GM21526 (cell line): ENCODE results near the gene SLC22A12.

Experiments used
- ATAC-seq: cut with Tn5 transposase; IDR thresholded peaks from one replicate; pipeline ENCODE4 v1.9.1; 2021; ENCODE audit warnings: moderate library complexity; ENCODE audit not compliant: unreplicated experiment, low FRiP score

The SLC22A12 gene

DNA sequence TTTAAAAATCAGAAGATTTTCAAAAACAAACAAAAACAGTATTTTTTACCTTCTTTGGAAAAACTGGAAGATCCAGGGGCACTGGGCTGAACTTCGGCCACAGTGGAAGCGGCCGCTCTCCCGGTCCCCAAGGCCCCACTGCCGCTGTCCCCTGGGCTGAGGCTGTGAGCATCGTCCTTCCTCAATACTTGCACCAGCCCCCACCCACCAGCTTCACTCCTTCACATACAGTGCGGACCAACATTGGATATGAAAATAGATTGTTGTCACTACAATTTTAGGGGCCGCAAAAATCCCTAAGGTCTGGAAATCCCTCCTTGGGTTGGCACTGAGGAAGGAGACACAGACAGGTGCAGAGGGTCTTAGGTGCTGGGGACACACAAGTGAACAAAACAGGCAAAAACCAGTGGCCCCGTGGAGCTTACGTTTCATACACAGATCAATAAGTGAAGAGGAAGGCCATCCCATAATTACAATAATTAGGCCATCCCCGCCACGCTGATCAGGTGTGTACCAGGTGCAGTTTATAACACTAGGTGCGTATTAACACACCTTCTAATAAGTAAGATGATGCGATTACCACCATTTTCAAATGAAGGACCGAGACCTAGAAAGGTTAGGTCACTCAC is 28.2 kb upstream of the SLC22A12 start:
- ATAC-seq = no peak

DNA sequence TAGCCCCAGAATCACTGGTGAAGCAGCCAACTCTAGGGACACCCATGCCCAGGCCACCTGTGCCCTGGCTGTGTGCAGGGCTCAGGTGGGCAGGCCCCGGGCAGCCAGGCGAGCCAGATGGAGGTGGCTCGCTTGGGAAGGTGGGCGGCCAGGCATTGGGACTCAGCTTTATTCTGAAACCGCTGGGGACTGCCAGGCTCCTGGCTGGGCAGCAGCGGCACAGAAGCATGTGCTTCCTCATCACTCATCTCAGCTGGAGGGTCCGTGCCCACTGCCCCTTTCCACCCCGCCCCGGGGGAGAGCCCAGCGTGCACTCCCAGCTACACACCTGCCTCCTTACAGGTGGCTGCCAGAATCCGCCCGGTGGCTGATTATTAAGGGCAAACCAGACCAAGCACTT is 27.1 kb upstream of the SLC22A12 start:
- ATAC-seq = no peak

DNA sequence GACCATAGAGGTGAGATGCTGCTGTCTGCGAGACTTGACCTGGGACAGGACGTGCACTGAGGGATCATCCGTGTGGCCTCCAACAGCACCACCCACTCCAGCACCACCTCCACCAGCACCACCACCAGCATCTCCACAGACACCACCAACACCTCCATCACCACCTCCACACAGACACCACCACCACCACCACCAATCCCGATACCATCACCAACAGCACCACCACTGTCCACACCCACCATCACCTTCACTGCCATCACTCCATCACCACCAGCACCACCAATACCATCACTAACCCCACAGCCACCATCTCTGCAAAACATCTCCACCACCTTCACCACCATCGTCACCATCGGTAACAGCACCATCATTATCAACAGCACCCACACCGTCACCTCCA is 26.6 kb upstream of the SLC22A12 start:
- ATAC-seq = no peak

DNA sequence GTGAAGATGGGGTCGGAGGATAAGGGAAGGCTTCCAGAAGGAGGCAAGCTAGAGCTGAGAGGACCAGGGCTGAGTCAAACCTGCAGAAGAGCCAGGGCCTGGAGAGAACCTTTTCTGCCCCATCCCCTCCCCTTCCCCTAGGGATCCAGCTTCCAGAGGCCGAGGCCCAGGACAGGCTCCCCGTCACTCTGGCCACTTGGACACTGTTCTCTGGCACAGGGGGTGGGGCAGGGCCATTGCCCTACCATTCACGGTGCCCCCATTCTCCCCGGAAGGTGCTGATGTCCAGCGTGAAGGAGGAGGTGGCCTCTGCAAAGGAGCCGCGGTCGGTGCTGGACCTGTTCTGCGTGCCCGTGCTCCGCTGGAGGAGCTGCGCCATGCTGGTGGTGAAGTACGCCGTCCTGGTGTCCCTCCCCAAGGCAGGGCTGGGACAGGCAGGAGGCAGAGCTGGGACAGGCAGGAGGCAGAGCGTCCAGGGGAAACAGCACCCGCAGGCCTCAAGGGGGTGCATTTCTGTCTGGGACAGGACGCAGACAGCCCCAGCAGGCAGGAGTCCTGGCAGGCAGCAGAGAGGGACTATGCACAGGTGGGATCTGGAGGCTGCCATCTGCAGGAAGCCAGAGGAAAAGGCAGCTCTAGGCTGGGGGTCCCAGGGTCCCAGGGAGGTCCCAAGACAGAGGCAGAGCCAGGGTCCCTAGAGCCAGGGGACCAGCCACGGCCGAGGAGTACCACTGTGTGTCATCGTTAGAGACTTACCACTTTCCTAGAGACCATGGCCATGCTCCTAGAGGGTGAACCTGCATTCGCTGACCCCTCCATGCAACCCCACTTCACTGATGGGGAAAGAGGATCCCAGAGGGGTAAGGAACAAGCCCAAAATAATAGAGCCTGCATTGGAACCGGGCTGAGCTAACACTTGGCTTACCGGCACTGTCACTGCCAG is 25.8 kb upstream of the SLC22A12 start:
- ATAC-seq = no peak

DNA sequence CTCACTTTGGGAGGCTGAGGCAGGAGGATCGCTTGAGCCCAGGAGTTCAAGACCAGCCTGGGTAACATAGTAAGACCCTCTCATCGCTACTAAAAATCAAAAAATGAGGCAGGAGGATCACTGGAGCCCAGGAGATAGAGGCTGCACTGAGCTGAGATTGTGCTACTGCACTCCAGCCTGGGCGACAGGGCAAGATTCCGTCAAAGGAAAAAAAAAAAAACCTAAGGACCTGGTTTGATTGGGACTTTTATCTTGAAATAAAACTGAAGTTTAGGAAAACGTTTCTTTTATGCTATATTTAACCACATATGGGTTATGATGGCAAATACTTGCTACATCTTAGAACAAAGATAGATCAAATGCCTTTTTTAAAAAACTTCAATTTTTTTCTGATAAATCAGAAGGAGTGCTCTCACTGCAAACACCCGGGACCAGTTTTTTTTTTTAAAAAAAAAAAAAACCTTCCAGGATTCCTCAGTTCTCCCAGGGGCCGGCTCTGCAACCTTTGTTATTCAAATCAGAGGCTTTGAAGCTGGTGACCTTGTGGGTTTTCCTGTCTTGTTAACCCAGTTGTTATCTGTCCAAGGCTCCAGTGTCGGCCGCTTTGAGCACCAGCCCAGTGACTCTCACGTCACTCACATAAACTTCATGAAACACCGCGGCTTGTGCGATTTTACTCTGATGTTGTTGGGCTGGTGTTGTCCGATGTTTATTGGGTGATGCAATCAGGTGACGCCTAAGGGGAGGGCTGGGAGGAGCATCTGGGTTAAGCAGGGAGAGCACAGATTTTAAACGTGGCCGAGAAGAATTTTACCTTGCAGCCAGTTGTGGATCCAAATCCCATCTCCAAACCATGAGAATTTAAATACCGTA is 24.7 kb upstream of the SLC22A12 start:
- no peak for ATAC-seq

DNA sequence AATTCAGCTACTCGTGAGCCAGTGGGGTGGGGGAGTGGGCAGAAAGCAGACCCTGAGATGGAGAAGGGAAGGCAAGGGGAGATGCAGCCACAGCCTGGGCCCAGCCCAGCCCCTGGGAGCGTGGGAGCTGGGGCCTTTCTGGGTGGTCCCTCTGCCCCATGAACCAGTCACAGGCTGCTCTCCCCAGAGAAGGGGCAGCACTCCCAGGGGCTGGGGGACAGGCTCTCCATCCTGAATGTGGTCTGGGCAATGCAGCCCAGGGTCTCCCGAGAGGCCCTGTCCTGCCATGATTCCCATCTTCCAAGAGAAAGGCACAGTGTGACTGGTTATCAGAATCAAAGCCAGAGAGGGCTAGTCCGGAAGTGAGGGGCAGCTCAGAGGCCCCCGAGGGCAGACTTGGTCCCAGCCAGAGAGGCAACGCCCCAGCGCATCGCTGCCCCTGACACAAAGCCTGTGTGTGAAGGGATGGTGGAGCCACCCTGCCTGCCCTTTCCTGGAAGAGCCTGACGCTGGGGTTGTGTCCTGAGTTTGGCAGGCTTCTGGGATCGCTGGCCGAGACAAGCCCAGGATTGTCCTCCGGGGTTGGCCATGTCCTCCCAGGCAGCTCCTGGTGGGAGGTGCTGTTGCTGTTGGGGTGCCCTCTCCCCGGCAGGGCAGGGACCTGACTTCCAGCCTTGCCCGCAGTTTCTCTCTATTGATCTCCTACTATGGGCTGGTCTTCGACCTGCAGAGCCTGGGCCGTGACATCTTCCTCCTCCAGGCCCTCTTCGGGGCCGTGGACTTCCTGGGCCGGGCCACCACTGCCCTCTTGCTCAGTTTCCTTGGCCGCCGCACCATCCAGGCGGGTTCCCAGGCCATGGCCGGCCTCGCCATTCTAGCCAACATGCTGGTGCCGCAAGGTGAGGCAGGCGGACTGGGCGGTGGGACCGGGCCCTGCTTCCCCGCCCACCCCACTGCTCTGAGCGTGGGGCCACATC is 23.8 kb upstream of the SLC22A12 start:
- ATAC-seq = no peak

DNA sequence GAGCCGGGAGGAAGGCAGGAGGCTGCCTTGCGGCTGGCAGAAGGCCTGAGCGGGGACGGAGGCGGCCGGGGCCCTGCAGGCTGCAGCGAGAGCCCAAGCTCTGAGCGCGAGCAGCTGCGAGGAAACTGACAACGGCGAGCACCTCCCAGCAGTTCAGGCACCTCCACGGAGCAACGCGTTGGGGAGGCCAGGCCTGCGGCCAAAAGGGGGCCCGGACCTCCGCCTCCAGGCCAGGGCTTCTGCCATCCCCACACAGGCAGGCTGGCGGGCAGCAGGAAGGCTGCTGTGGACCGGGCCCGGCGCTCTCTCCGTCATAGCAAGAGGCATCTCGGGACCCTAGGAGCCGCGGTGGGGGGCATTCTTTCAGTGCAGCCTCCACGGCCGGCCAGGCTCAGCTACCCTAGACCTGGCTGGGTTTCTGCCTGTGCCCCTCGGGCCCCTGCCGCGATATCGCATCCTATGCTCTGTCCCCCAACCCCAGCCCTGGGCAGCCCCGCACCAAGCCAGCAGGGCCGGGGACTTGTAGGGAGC is 22.9 kb upstream of the SLC22A12 start:
- ATAC-seq = no peak

DNA sequence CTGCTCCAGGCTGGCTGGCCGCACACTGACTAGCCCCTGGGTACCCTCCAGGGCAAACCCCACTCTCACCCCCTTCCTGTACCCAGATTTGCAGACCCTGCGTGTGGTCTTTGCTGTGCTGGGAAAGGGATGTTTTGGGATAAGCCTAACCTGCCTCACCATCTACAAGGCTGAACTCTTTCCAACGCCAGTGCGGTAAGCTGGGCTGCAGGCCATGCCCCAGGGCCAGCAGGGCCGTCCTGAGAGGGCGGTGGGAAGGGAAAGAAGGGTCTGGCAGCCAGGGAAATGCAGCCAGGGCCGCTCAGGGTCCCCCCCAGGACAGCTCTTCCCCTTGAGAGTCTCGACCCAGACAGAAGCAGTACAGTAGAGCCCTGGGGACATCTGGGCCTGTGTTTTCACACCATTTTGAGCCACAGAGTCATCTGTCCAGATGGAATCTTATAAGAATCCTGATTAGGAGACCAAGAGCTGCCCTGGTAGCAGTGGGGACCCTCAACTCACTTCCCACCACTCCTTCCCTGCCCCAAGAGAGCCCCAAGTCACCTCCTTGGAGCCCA is 22.4 kb upstream of the SLC22A12 start:
- no peak for ATAC-seq

DNA sequence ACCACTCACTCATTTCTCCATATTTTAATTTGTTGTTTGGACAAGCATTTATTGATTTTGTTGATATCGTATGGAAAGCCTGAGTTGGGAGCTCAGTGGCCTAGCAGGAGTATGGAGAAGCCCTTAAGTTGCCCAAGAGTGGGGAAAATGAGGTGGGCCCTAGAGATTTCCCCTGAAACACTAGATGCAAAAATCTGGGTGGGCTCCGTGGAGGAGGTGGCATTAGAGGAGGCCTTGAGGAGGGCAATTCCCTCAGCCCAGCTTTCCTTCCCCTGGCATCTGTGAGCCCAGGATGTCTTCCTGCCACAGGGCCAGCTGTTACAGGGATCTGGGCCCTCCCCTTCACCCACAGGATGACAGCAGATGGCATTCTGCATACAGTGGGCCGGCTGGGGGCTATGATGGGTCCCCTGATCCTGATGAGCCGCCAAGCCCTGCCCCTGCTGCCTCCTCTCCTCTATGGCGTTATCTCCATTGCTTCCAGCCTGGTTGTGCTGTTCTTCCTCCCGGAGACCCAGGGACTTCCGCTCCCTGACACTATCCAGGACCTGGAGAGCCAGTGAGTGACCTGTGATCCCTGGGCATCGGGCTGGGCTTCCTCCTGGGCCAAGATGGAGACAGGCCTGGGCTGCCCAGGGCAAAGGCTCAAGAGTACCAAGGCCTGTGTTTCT is 21.6 kb upstream of the SLC22A12 start:
- no peak for ATAC-seq

DNA sequence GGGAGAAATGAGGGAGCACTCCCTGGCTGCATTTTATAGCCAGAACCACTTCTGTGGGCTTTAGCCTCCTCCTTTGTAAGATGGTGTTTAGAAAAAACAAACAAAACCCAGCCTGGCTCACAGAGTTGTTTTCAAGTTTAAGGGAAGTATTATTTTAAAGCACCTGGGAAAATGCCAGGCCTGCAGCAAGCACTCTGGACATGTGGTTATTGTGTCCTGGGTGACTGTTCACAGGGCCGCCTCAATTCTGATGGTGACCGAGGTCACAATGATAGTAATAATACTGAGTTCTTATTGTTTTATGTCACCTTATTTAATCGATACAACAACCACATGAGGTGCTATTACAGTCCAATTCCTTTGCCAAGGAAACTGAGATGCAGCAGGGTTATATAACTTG is 20.7 kb upstream of the SLC22A12 start:
- ATAC-seq = no peak

DNA sequence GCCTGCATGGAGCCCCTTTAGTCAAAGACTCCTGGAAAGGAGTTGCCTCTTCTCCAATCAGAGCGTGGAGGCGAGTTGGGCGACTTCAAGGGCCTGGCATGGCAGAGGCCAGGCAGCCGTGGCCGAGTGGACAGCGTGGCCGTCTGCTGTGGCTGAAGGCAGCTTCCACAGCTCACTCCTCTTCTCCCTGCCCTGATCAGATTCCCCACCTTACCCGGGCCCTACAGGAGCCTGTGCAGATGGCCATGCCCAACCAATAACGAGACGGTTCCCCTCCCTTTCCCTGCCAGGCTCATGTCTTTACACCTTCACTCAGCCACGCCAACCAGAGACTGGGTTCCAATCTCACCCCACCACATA is 20.0 kb upstream of the SLC22A12 start:
- ATAC-seq = no peak

DNA sequence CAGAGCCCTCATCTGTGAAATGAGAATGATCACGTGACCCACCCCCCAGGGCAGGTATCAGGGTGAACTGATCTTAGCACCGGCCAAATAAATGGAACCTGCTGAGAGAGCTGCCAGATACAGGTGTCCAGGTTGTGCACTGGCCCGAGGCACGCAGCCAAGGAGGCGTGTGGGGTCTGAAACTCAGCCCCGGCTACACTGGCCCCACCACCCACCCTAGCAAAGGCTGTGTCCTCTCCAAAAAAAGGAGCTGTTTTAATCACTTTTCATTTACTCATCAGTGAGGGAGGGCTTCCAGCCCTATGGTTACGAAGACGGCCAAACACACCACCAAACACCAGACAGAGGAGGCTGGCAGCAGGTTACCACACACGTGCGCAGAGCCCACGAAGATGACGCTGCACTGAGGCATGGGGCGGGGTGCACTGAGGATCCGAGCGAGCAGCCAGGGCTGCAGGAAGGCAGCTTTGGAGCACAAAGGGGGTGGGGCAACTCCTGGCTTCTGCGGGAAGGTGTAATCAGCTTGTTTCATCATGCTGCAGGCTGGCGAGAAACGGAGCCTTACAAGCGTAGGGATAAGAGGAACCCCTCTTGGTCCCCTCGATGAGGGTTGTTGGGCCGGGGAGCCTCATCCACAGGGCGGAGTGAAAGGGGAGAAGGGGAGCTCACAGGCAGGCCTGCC is 19.5 kb upstream of the SLC22A12 start:
- no peak for ATAC-seq

DNA sequence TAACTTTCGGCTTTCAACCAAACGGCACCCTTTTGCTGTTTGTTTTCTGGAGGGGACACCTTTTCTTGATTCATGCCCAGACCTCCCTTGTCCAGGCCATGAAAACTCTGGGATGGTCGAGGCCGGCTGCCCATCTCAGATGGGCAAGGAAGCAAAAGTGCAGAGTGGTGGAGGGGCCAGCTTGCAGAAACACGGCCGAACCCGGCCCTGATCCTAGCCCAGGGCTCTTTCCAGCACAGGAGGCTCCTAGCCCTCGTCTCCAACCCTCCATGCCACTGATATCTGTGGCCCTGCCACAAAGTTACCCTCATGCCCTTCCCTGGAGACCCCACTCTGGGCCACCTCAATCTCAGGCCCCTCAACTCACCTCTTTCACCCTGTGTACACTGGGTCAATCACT is 18.9 kb upstream of the SLC22A12 start:
- ATAC-seq = no peak

DNA sequence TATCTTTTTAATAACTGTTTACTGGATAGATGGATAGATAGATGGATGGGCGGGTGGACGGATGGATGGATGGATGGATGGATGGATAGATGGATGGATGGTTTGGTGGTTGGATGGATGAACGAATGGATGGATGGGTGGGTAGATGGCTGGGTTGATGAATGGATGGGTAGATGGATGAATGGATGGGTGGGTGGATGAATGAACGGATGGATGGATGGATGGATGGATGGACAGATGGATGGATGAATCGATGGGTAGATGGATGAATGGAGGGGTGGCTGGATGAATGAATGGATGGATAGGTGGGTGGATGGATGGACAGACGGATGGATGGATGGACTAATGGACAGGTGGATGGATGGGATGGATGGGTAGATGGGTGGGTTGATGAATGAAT is 13.8 kb upstream of the SLC22A12 start:
- no peak for ATAC-seq

DNA sequence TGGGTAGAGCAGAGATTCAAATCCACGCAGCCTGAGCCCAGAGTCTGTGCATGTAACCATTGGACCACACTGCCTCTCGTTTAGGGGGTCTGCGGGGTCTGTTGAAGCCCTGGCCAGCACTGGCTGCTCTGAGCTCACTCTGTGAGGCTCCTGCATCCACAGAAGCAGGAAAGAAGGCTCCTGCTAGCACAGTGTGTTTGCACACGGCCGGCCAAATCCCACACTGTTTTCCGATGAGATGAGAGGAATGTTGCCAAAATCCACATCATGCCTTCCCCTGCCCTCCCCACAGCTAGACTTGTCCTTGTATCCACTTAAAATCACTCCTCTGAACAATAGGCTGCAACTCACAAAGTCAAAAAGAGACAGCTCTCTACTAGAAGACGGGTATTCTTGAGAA is 10.6 kb upstream of the SLC22A12 start:
- ATAC-seq = no peak

DNA sequence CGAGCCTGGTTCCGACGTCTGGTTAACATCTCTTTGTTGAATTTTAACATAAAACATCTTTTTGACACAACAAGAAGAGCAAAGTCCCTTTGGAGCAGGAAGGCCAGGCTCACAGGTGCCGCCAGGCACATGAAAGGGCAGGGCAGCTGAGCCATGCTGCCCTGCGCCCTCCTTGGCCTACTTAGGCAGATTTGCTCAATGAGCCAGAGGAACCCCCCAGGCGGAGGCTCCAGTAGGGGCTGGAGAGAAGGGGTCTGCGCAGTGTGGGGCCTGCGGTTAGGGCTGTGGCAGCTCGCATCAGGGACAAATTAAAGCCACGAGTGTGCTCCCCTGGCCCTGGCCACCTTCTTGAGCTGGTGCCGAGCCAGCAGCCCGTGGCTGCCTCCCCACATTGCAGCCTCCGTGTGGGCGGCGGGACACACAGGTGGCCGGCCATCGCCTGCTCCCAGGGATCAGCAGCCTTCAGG is 9.9 kb upstream of the SLC22A12 start:
- no peak for ATAC-seq

DNA sequence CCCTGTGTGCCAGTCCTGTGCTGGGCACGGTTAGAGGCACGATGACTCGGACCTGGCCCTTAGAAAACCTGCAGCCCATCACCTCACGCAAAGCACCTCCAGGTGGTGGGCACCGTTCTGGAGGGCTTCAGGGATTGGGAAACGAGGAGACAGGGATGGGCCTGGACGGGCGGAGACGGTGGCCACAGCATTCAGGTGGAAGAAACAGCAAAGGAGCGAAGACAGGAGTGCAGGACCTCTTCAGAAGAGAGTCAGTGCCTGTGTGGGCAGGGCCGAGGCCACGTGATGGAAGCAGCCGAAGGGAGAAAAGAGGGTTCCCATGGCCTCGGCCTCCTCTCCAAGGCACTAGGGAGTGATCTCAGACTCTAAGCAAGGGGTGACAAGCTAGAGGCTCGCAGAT is 8.1 kb upstream of the SLC22A12 start:
- ATAC-seq = no peak
